H1 (cell line): ENCODE data around the gene SIDT1. TPM values are rescaled to one million over a fixed set of nuclear protein-coding genes. Genes with fewer than 3 reads are reported as not detected.

ENCODE experiments used
- SUZ12 ChIP-seq: fragments of 200-600 bp; sonication (generic); IDR thresholded peaks from 2 replicates; pipeline ENCODE4 v1.6.1; 2012; ENCODE audit warnings: mild to moderate bottlenecking, inconsistent platforms, low read length, moderate library complexity, mixed read lengths
- polyA plus RNA-seq, 7 experiments: library from polyadenylated mRNA; depleted of rRNA in 3 of 7; stranded (reverse) in 5 of 7; unstranded in 2 of 7; fragments of >200 nt in 5 of 7; fragments of 200-250 nt in 2 of 7; gene quantifications; 1 replicate in 5 of 7; 2 replicates in 1 of 7; 4 replicates in 1 of 7; pipeline versions ENCODE4 v1.2.1 to v1.2.3, GENCODE V29; 2011 to 2013; ENCODE audit warnings: missing spikeins in 2 of 7, mixed read lengths in 2 of 7
- total RNA-seq: library from RNA; stranded (reverse); fragmentation: NEBNext Ultra II Directional; extraction: Animal tissue kit (Norgen Biotek cat#: 25700); gene quantifications from 2 replicates; pipeline ENCODE4 v1.2.1, GENCODE V29; 2021
- TF ChIP-seq, protein P1 (sequence below): IDR thresholded peaks from 2 replicates; pipeline ENCODE4 v1.6.1; 2011; ENCODE audit warnings: low read length, improper control_type of control experiment

The SIDT1 gene
- total and polyA plus RNA-seq, 2 of the 8 experiments (the other 6 are each of a cell fraction or from before 2014, with no cell fraction given), result 0.06 TPM; not detected in 1

GRCh38 chr3:113560271-113560670 lies 27.9 kb downstream of the SIDT1 start (continued):
- TF ChIP-seq, protein P1, sequence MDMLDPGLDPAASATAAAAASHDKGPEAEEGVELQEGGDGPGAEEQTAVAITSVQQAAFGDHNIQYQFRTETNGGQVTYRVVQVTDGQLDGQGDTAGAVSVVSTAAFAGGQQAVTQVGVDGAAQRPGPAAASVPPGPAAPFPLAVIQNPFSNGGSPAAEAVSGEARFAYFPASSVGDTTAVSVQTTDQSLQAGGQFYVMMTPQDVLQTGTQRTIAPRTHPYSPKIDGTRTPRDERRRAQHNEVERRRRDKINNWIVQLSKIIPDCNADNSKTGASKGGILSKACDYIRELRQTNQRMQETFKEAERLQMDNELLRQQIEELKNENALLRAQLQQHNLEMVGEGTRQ, result no peak
- no peak for TF ChIP-seq SUZ12
